Umbilical cord (tissue), 2 donors: ENCODE results near the gene NXN. TPM values are rescaled to one million over a fixed set of nuclear protein-coding genes. Genes with fewer than 3 reads are reported as not detected.
"Not testable (repeated sequence)": the region's sequence is repeated elsewhere in the genome, so short reads cannot be mapped to it uniquely, and the experiment has no call there.

ENCODE experiments used
- DNase-seq: peaks from one replicate; pipeline ENCODE4 v3.0.0-alpha.2; 2015; ENCODE audit warnings: low spot score
- total RNA-seq: library from RNA; depleted of rRNA; stranded (reverse); fragments of >200 nt; gene quantifications from one replicate; pipeline ENCODE4 v1.2.3, GENCODE V29; 2014; ENCODE audit warnings: low replicate concordance; ENCODE audit not compliant: insufficient read depth

NXN gene
- total RNA-seq, 1 donor from 2014 or later = 103 TPM

GRCh38 chr17:774313-774584 lies 205.3 kb downstream of the NXN start:
- no peak for DNase-seq

- DNase-seq = no peak
Measured at GRCh38 chr17:773467-774312, 205.9 kb downstream of the NXN start.

DNA sequence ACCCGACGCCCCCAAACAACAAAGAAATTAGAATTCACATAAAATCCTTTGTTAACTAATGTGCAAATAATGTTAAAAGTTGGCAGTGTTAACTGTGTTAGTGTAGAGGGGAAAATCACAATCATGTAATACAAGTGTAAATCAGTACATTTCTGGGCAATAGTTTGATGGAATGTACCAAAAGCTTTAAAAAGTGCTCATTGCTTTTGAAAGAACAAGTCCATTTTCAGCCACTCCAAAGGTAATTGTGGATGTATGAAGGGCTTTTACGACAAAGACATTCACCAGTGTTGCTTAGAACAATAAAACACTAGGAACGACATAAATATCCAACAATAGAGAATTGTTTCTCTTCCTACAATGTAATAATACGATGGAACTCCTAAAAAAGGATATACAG lies 206.6 kb downstream of the NXN start:
- no peak for DNase-seq

- DNase-seq = no peak
Measured at GRCh38 chr17:767076-767475, 212.5 kb downstream of the NXN start.

- DNase-seq = no peak
Measured at GRCh38 chr17:760371-760770, 219.2 kb downstream of the NXN start.

- no peak for DNase-seq
Measured at GRCh38 chr17:759964-760363, 219.6 kb downstream of the NXN start.

GRCh38 chr17:756010-756567 lies 223.5 kb downstream of the NXN start:
- peak; percentile 26 for DNase-seq

DNA sequence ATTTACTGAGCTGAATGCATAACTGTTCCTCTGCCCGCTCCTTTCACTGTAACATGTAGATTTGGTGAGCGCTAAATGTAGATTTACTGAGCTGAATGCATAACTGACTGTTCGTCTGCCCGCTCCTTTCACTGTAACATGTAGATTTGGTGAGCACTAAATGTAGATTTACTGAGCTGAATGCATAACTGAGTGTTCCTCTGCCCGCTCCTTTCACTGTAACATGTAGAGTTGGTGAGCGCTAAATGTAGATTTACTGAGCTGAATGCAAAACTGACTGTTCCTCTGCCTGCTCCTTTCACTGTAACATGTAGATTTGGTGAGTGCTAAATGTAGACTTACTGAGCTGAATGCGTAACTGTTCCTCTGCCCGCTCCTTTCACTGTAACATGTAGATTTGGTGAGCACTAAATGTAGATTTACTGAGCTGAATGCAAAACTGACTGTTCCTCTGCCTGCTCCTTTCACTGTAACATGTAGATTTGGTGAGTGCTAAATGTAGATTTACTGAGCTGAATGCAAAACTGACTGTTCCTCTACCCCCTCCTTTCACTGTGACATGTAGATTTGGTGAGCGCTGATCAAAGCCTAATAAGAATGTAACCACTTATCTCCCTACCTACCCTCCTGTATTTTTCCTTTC lies 224.1 kb downstream of the NXN start:
- DNase-seq = not testable (repeated sequence)

DNA sequence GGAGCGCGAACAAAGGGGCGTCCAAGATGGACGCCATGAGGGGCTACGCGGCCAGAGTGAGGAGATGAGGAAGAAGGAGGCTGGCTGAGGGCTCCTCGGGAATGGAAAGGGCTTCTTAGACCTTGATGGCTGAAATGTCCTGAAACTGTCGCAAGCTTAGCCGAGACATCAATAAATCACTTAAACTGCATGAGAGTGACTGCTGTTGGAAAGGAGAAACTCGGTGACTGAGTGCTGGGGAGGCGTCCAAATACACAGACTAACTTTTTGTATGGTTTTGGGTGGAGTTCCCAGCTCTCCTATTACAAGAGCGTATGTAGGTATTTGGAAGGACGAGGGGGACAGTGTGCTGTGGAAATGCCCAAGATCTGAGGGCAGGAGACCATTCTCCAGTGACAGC lies 226.2 kb downstream of the NXN start:
- no peak for DNase-seq

DNA sequence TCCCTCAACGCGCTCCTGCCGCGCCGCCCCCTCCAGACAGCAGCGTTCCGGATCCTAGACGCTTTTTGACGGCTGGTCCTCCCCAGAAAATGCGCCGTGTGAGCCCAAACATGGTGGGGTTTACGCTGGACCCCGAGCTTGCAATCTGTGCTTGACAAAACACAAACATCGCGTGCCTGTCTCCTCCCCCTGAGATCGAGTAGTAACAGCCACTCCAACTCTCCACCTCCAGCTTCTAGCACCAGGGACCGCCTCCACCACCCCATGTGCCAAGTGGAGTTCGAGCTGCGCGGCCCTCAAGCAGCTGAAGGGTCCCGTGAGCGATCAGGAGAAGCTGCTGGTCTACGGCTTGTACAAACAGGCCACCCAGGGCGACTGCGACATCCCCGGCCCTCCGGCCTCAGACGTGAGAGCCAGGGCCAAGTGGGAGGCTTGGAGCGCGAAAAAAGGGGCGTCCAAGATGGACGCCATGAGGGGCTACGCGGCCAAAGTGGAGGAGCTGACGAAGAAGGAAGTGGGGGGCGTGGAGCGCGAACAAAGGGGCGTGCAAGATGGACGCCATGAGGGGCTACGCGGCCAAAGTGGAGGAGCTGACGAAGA lies 226.9 kb downstream of the NXN start:
- DNase-seq = peak; percentile 85

DNA sequence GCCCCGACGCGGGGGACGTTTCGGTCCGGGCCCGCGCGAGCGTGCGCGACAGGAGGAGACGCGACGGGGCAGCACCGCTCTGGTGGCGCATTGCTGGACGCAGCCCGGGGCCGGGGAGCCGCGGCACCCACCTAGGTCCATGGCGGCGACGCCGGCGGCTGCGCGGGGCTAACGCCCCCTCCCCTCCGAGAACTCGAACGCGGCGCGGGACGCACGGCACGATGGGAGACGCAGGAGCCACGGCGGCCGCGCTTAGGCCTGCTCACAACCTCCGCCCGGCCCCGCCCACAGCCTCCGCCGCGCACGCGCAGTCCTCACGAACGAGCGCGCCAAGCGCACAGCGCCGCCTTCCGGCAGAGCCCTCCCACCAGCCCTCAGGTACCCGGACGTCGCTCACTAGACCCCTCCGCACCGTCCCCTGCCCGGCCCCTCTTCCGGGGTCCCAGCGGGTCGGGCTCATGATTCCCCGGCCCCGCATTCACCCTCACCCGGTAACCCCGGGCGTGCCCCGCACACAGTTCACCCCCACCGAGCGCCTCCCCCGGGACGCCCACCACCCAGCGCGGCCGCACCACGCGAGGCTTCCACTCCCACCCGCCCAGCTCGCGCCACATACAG lies 227.5 kb downstream of the NXN start, which contains the start of gene GEMIN4:
Gene GEMIN4 (minus strand): TSS at position 263 of the 618 bp plus-strand sequence. CDS start 122 bp downstream, at position 141.
- peak; percentile 92 for DNase-seq

GRCh38 chr17:751269-752001 lies 228.1 kb downstream of the NXN start:
- peak; percentile 38 for DNase-seq

DNA sequence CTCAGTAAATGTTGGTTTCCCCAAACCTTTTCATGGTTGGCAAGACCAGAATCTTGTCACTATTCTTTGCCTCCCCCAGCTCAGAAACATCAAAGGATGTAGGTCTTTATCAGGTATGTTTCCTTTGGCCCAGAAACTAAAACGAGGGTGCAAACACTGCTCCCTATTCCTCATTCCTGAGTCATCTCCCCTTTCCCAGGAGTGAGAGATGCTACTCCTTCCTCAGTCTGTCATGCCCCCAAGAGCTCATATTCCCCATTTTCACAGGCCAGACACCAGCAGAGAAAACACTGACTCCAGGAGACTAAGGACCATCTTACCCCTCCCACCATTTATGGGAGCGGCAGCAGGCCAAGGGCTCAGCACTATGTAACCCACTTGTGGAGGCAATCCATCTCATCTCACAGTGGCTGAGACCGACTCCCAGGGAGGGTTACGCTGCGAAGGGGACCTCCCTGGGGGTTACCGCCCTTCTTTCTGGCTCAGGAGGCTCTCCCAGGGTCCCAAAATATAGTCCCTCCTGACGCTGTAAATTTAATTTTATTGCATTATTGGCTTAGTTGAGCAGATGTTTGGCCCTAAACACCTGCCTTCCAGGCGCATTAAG lies 229.0 kb downstream of the NXN start:
- DNase-seq = no peak

DNA sequence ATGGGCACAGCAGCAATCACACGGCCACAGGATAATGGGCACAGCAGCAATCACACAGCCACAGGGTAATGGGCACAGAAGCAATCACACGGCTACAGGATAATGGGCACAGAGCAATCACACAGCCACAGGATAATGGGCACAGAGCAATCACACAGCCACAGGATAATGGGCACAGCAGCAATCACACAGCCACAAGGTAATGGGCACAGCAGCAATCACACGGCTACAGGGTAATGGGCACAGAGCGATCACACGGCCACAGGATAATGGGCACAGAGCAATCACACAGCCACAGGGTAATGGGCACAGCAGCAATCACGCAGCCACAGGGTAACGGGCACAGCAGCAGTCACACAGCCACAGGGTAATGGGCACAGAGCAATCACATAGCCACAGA lies 230.2 kb downstream of the NXN start:
- DNase-seq = not testable (repeated sequence)

Other genes starting within 250 kb of the NXN start
- 24.3 TPM for gene TLCD3A, start 247.2 kb downstream of the NXN start, total RNA-seq
- 9.4 TPM for gene GEMIN4, start 227.5 kb downstream of the NXN start, total RNA-seq
- 24.3 TPM for gene GLOD4, start 197.5 kb downstream of the NXN start, total RNA-seq
- gene MRM3, start 197.4 kb downstream of the NXN start, total RNA-seq = 12.8 TPM
- gene TIMM22, start 17.4 kb upstream of the NXN start, total RNA-seq = 9.4 TPM
- 47.2 TPM for gene ABR, start 200.2 kb upstream of the NXN start, total RNA-seq